Inferior parietal cortex (tissue), 1 donor: Measurements from ENCODE around the gene ODAD4.
A peak's percentile ranks its signal among the peaks of the same experiment; 100 is the strongest.
"Not testable (repeated sequence)": the region's sequence is repeated elsewhere in the genome, so short reads cannot be mapped to it uniquely, and the experiment has no call there.

Experiments used
- DNase-seq: peaks from one replicate; pipeline ENCODE4 v3.0.0-alpha.2; 2016; ENCODE audit errors: extremely low spot score

The ODAD4 gene

DNA sequence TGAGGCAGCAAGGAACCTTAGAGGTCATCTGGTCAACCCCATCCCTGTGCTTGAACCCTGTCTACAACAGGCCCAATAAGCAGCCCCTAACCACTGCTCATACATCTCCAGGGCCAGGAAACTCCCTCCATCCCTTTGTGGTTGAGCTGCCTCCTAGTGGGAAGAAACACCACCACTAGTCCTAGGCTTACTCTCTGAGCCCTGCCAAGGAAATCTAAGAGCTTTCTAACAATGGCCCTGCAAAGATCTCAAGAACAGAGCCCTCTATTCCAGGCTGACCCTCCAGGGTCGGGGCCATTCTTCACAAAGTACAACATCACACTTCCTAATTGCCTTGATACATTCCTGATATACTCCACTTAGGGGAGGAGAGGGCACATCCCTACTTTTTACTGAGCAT is 17.5 kb upstream of the ODAD4 start:
- DNase-seq, result no peak

- DNase-seq, result no peak
These were observed 16.6 kb upstream of the ODAD4 start for GRCh38 chr17:41913798-41914197.

- DNase-seq, result no peak
These were observed 16.1 kb upstream of the ODAD4 start for GRCh38 chr17:41914358-41914766.

DNA sequence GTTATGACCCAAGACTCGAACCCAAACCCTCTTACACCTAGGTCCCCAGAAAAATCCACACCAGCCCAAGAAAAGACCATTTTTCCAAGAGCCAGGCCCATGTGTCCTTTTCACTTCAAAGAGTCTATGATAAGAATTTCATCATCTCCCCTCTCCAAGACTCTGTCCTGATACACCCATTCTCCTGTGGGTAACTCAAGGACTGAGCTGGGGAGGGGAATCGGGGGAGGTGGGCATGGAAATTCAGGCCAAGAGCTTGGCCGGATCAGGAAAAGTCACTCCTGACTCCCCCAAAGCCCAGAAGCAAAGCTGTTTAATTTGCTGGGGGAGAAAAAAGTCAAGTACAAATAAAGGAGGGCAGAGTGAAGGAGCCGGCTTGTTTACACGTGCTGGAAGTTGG is 15.4 kb upstream of the ODAD4 start:
- no peak for DNase-seq

GRCh38 chr17:41915566-41915965 is 14.9 kb upstream of the ODAD4 start:
- no peak for DNase-seq

DNA sequence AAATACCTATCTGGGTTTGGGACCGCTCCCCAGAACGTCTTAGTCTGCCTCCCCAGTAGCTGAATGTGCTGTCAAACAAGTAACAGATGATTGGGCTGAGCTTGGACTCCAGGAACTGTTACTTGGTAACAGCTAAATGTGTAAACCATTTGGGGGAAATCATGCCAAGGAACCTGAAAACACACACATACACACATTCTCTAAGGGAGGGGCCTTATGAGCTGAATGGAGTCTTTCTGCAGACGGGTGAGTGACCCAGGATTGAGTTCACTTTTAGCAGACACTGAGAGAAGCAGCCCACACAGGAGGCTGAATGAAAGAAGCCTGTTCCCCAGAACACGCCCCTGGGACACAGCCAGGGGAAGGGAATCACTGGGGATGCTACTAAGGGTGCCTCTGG is 13.2 kb upstream of the ODAD4 start:
- no peak for DNase-seq

GRCh38 chr17:41917679-41918313 is 12.6 kb upstream of the ODAD4 start:
- peak; percentile 6 for DNase-seq

DNA sequence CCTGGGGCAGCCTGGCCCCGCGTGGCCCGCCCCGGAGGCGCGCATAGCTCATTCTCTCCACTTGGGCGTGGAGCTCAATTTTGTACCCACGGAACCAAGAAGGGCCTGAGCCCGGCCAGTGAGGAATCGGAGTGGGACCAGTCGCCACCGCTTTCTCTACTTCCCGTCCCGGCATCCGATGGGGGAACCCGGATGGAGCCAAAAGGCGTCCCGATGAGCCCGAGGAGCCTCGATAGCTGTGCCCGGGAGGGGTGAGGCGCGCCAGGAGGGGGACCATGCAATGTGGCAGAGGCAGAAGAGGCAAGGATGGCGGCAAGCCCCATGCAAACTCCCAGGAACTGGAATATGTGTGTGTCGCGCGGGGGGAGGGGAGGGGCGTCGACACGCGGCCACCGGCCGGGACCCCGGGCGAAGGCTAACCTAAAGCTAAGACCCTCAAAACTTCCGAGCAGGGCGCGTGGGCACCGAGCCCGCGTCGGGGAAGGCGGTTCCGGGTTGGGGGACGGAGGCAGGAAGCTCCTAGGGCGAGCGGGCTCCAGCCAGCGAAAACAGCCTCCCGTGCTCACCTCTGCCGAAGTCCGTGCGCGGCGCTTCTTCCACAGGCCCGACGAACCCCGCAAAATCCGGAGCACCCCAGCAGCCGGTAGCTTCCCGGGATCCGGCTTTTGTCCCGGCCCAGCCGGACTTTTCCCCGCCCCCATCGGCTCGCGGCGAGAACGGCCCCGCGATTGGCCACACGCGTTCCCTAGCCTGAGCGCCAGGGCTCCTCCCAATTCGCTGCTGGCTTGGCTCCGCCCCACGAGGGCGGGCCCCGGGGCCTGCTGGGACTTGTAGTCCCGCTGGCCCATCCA is 11.9 kb upstream of the ODAD4 start, which contains the start of gene ACLY:
TSS of gene ACLY (minus strand) at position 638 of the 851 bp plus-strand sequence. CDS start 5,078 bp downstream, outside the sequence.
- DNase-seq, result peak; percentile 96

DNA sequence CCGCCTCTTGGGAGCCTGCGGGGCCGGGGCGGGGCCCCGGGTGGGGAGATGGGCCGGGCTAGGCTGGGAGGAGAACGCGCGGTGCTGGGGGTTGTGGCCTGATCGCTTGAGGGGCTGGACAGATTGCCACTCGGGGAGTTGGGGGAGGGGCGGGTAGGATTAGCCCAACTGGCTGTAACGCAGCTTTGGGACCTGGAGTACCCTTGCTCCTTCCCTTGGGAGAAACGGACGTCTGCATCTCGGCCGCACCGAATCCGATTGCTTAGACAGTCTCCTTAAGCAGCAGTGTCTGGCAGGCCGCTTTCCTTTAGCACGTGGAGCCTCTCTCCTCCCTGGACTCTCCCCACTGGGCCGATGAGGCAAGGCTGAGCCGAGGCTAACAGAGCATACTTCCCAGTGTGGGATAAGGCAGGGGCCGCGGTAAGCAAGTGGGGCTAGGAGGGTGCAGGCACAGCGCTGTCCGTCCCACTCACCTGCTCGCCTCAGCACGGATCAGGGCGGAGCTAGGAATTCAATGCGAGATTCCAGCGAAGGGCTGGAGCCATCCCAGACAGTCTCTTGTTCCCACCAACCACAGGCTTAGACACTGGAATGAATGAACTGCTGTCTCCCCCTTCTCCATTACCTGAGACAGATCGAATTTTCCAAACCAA is 11.1 kb upstream of the ODAD4 start:
- no peak for DNase-seq

DNA sequence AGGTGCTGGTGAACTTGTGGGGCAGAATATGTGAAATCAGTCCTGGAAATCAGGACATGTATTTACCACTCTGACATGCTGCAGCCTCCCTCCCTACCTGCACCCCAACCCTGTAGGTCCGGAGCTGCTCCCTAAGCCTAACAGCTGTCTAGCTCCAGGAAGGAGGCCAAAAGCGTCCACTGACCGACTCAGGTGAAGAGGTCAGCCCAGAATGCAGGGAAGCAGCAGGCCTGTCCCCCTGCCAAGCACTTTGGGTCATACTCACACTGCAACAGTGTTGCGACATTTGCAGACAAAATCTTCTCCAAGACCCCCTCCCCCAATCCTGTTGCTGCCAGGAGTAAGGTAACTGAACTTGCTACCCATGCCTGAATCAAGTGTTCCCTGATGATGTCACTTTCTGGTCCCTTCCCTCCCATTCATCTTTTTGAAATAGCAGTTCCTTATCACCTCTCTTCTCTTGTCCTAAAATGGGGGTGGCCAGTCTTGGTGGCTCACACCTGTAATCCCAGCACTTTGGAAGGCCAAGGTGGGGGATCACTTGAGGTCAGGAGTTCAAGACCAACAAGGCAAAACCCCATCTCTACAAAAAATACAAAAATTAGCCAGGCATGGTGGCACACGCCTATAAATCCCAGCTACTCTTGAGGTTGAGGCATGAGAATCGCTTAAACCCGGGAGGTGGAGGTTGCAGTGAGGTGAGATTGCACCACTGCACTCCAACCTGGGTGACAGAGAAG is 10.4 kb upstream of the ODAD4 start:
- DNase-seq, result no peak

DNA sequence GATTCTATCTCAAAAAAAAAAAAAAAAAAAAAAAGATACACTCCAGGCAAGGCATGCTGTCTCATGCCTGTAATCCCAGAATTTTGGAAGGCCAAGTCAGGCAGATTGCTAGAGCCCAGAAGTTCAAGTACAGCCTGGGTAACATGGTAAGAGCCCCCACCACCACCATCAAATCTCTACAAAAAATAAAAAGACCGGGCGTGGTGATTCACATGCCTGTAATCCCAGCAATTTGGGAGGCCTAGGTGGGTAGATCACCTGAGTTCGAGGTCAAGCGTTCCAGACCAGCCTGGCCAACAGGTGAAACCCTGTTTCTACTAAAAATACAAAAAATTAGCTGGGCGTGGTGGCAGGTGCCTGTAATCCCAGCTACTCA is 9.8 kb upstream of the ODAD4 start:
- no peak for DNase-seq

DNA sequence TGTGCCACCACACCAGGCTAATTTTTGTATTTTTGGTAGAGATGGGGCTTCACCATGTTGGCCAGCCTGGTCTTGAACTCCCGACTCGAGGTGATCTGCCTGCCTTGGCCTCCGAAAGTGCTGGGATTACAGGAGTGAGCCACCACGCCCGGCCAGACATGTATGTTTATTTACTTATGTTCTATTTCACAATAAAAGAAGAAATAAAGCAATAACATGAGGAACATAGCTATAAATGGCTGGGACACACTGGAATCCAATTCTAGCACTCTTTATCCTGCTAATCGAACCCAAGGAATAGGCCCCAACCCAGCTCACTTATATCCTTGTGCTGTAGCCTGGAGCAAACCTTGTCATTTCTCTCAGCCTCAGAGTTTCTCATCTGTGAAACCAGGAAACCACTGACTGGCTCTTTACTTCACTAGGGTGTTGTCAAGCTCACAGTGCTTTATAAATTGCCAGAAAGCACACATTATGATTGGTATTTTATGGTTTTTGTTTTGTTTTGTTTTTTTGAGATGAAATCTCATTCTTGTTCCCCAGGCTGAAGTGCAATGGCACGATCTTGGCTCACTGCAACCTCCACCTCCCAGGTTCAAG is 4.3 kb upstream of the ODAD4 start:
- no peak for DNase-seq

- no peak for DNase-seq
These were observed 1.6 kb upstream of the ODAD4 start for GRCh38 chr17:41928693-41929251.

DNA sequence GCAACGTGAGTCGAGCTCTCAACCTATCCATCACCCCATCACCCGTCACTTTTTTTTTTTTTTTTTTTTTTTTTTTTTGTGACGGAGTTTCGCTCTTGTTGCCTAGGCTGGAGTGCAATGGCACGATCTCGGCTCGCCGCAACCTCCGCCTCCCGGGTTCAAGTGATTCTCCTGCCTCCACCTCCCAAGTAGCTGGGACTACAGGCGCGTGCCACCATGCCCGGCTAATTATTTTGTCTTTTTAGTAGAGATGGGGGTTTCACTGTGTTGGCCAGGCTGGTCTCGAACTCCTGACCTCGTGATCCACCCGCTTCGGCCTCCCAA is 378 bp downstream of the ODAD4 start:
- DNase-seq, result not testable (repeated sequence)

- DNase-seq, result not testable (repeated sequence)
These were observed 1.3 kb downstream of the ODAD4 start for GRCh38 chr17:41931715-41932114.

GRCh38 chr17:41932816-41933389 is 2.5 kb downstream of the ODAD4 start:
- DNase-seq, result no peak

- DNase-seq, result no peak
These were observed 5.2 kb downstream of the ODAD4 start for GRCh38 chr17:41935641-41936040.

- DNase-seq, result no peak
These were observed 7.8 kb downstream of the ODAD4 start for GRCh38 chr17:41937970-41938954.

DNA sequence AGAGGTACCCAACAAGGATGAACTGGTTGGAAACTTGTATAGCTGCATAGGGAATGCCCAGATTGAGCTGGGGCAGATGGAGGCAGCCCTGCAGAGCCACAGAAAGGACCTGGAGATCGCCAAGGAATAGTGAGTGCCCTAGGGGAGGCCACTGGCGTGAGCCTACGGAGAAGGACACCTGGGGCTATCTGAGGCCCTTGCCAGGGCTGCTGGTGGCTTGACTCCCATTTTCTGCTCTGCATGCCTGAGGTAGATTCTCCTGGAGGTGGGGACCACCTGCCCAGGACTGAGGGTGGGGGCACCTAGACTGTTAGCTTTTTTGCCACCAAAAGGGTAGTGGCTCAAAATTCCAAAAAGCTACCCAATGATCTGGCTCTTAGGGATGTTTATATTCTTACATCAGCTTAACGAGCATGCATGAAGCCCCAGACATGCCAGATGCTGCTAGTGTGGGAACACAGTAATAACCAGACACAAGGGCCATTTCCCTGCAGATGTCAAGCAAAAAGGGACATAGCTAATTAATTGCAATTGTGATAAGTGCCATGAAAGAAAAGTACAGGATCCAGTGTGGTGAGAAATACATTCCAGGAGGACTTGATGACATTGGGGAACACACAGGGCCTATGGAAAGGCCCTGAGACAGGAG is 8.8 kb downstream of the ODAD4 start:
- DNase-seq, result no peak
